ENCODE results near the gene KCTD1.

Gene KCTD1

DNA sequence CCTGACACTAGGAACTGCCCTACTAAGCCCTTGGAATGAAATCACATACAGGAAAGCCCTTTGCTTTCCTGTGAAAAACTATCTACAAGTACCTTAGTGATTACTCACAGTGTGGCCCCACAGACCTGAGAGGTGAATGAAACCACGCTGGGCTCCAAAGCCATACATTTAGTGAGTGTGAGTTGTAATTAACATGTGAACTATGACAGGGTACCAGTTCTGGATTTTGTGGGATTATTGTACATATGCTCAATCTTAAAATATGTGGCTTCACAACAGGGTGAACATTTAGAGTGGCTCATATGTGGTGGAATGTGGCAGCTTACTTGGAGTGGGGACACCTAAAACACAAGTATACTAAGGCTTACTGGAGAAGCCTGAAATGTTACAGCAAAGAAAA lies 12.3 kb downstream of the KCTD1 start:
- no peak for DNase-seq (ENCODE audit: extremely low spot score)
- POLR2A ChIA-PET: no interaction called here
- TF ChIP-seq CTBP1 (IDR thresholded peaks at IDR 0.05; ENCODE audit: borderline replicate concordance) (no peak), LEF1 (IDR thresholded peaks at IDR 0.05; ENCODE audit: borderline replicate concordance) (no peak), ARNT (IDR thresholded peaks at IDR 0.05) (no peak), SP1 (IDR thresholded peaks at IDR 0.05) (no peak), TARDBP (IDR thresholded peaks at IDR 0.05) (no peak), ELF4 (IDR thresholded peaks at IDR 0.05) (no peak), L3MBTL2 (conservative IDR thresholded peaks at IDR 0.05) (no peak), ZNF384 (IDR thresholded peaks at IDR 0.05) (no peak), BHLHE40 (IDR thresholded peaks at IDR 0.05; ENCODE audit: borderline replicate concordance) (no peak), HDGF (IDR thresholded peaks at IDR 0.05; ENCODE audit: borderline replicate concordance) (no peak)
- TF ChIP-seq, protein P1, sequence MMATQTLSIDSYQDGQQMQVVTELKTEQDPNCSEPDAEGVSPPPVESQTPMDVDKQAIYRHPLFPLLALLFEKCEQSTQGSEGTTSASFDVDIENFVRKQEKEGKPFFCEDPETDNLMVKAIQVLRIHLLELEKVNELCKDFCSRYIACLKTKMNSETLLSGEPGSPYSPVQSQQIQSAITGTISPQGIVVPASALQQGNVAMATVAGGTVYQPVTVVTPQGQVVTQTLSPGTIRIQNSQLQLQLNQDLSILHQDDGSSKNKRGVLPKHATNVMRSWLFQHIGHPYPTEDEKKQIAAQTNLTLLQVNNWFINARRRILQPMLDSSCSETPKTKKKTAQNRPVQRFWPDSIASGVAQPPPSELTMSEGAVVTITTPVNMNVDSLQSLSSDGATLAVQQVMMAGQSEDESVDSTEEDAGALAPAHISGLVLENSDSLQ (IDR thresholded peaks at IDR 0.05): no peak
- CTCF ChIA-PET: no interaction called here

DNA sequence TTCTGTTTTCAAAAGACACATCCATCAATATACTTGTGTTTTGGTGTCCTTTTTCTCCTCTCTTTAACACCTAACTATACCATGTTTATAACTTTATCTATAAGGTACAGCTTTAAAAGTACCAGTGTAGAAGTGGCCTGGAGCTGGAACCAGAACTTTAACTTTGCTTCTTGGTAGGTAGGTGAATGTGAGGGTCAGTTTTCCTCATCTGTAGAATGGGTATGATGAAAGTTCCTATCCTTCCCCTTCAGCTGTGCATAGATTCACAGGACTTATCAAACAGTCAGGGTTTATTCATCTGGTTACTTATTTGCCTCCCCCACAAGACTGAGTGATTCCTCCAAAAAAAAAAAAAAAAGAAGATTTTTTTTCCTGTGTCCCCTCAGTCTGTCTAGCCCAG lies 12.7 kb downstream of the KCTD1 start:
- DNase-seq (ENCODE audit: extremely low spot score): no peak
- POLR2A ChIA-PET: no interaction called here
- TF ChIP-seq FOXK2 (IDR thresholded peaks at IDR 0.05) (no peak), FOXA1 (IDR thresholded peaks at IDR 0.05) (no peak), NFRKB (IDR thresholded peaks at IDR 0.05) (no peak), TARDBP (IDR thresholded peaks at IDR 0.05) (no peak), ARNT (IDR thresholded peaks at IDR 0.05) (no peak), CTBP1 (IDR thresholded peaks at IDR 0.05; ENCODE audit: borderline replicate concordance) (no peak), LEF1 (IDR thresholded peaks at IDR 0.05; ENCODE audit: borderline replicate concordance) (no peak), SUZ12 (IDR thresholded peaks at IDR 0.05) (no peak)

DNA sequence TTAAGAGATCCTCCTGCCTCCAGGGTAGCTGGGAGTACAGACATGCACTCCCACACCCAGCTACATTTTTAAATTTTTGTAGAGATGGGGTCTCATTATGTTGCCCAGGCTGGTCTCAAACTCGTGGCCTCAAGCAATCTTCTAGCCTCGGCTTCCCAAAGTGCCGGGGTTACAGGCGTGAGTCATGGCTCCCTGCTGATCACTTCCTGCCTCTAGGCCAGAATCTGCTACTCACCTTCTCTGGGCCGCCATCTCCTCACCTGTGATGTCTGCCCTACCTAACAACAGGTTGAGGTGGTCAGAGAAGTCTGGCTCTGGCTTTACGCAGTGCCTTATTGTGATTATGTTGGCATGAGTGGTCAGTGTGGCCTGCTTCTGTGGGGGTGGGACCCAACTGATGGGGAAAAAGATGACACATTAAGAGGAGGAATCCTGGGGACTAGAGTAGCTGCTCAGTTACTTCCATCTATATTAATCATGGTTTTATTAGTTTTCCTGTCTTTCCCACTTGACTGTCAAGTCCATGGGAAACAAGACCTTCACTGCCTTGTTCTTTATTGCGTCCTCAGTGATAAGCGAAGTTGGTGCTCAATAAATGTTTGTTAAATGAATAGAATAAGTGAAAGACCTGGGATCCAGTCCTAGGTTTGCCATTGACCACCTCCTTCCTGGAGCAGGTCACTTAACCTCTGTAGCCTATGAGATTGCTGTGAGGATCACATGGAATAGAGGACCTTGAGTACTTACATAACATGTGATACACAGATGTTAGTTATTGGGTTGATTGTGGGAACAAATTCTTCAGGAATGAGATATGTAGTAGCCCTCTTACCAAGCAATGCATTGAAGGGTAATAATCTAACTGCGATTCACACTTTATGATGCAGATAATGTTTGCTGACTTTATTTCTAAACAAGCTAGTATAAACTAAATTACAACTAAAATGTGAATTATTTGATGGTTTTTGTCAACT lies 15.7 kb downstream of the KCTD1 start:
- ChIA-PET CTCF (no interaction called here), POLR2A (interaction anchor here (0.8 kb wide), 1 partner anchor 13 kb away, joined by 3 read pairs; no protein-coding TSS in a partner anchor)
- TF ChIP-seq HDGF (IDR thresholded peaks at IDR 0.05; ENCODE audit: borderline replicate concordance) (no peak), SUZ12 (IDR thresholded peaks at IDR 0.05) (no peak), ARNT (IDR thresholded peaks at IDR 0.05) (no peak), TARDBP (IDR thresholded peaks at IDR 0.05) (no peak), BHLHE40 (IDR thresholded peaks at IDR 0.05; ENCODE audit: borderline replicate concordance) (no peak), LEF1 (IDR thresholded peaks at IDR 0.05; ENCODE audit: borderline replicate concordance) (no peak), FOXM1 (IDR thresholded peaks at IDR 0.05; ENCODE audit: borderline replicate concordance) (no peak), FOXK2 (IDR thresholded peaks at IDR 0.05) (no peak), SP1 (IDR thresholded peaks at IDR 0.05) (no peak), CTBP1 (IDR thresholded peaks at IDR 0.05; ENCODE audit: borderline replicate concordance) (no peak), FOXA1 (IDR thresholded peaks at IDR 0.05) (no peak), L3MBTL2 (conservative IDR thresholded peaks at IDR 0.05) (no peak), ZNF384 (IDR thresholded peaks at IDR 0.05) (no peak), ELF4 (IDR thresholded peaks at IDR 0.05) (no peak), NFRKB (IDR thresholded peaks at IDR 0.05) (no peak)
- TF ChIP-seq, protein P1 (IDR thresholded peaks at IDR 0.05): no peak
- no peak for DNase-seq (ENCODE audit: extremely low spot score)

More for the DNA sequence above, 12.7 kb downstream of the KCTD1 start:
- CTCF ChIA-PET: no interaction called here

DNA sequence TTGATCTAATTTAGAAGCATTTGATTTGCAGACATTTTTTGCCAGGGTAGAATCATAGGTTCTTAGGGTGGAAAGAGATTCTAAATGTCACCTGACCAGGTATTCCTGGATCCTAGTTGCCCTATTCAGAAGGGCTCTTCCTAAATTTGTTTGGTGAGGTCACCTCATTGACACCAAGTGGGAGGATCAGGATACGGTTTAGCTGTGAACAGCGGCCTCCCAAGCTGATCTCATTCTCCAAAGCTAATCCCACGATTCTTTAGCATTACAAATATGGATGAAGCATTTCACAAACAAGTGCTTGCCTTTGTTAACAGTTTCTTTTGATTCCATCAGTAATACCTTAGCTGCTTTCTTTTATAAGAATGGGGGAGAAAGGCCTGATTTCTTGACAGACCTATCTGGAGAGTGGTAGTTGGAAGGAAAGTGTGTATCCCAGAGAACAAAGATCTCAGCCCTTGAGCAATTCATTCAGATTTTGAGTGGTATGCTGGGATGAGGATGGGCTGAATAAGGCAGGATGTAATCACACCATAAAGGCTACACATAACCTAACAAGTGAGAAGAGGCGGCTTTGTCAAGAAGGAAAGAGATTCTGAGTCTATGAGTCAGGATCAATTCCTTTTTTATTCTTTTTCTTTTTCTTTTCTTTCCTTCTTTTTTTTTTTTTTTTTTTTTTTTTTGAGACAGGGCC lies 16.6 kb downstream of the KCTD1 start:
- no peak for DNase-seq (ENCODE audit: extremely low spot score)
- CTCF ChIA-PET: no interaction called here
- POLR2A ChIA-PET: no interaction called here
- no peak for TF ChIP-seq SUZ12 (IDR thresholded peaks at IDR 0.05)
- TF ChIP-seq LEF1 (IDR thresholded peaks at IDR 0.05; ENCODE audit: borderline replicate concordance): no peak
- no peak for TF ChIP-seq ARNT (IDR thresholded peaks at IDR 0.05)
- no peak for TF ChIP-seq TARDBP (IDR thresholded peaks at IDR 0.05)
- no peak for TF ChIP-seq SP1 (IDR thresholded peaks at IDR 0.05)
- TF ChIP-seq L3MBTL2 (conservative IDR thresholded peaks at IDR 0.05): no peak
- no peak for TF ChIP-seq ELF4 (IDR thresholded peaks at IDR 0.05)
- no peak for TF ChIP-seq HDGF (IDR thresholded peaks at IDR 0.05; ENCODE audit: borderline replicate concordance)
- TF ChIP-seq, protein P1 (IDR thresholded peaks at IDR 0.05): no peak
- no peak for TF ChIP-seq CTBP1 (IDR thresholded peaks at IDR 0.05; ENCODE audit: borderline replicate concordance)
- TF ChIP-seq ZNF384 (IDR thresholded peaks at IDR 0.05): no peak
- TF ChIP-seq BHLHE40 (IDR thresholded peaks at IDR 0.05; ENCODE audit: borderline replicate concordance): no peak
- TF ChIP-seq NFRKB (IDR thresholded peaks at IDR 0.05): no peak
- no peak for TF ChIP-seq FOXA1 (IDR thresholded peaks at IDR 0.05)
- no peak for TF ChIP-seq FOXK2 (IDR thresholded peaks at IDR 0.05)

DNA sequence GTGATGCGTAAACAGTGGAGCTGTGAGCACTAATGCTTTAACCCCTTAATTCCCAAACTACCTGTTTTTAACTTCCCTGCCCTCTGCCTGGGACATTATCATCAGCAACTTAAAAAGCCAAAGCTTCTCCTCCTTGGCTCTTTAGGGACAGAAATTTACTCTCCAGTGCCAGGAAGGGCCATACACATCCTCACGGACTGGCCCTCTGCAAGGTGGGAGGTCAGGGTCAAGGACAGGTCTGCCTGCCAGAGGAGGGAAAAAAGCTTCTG lies 21.5 kb downstream of the KCTD1 start:
- no peak for DNase-seq (ENCODE audit: extremely low spot score)
- TF ChIP-seq, protein P1 (IDR thresholded peaks at IDR 0.05): no peak
- TF ChIP-seq ARNT (IDR thresholded peaks at IDR 0.05) (no peak), CTBP1 (IDR thresholded peaks at IDR 0.05; ENCODE audit: borderline replicate concordance) (no peak), ELF4 (IDR thresholded peaks at IDR 0.05) (no peak), FOXM1 (IDR thresholded peaks at IDR 0.05; ENCODE audit: borderline replicate concordance) (no peak), TARDBP (IDR thresholded peaks at IDR 0.05) (no peak)
- ChIA-PET CTCF (no interaction called here), POLR2A (no interaction called here)
